HepG2 (cell line): Measurements from ENCODE around the gene TATDN2. TPM values are rescaled to one million over a fixed set of nuclear protein-coding genes. Genes with fewer than 3 reads are reported as not detected.

ENCODE experiments used
- ATAC-seq: fragments of 200-7000 bp; cut with Tn5 transposase; 3 replicates; pipeline ENCODE4 v1.9.1; 2020; ENCODE audit warnings: mild to moderate bottlenecking, moderate library complexity
- BruUV-seq: library from RNA; stranded (reverse); fragments of 400-500 nt; replicated peaks from 2 replicates; lab custom pipeline; 2021; lab: Mats Ljungman, UMichigan
- CTCF ChIA-PET: fragments of 300-600 bp; formaldehyde crosslinking; extraction: SDS; loops from one replicate; lab custom pipeline; 2021; ENCODE audit warnings: low total read pairs, inconsistent platforms, low intra/inter-chr PET ratio; lab: Yijun Ruan, JAX
- POLR2A ChIA-PET: fragments of 350-600 bp; sonication (Branson Sonifier 250); formaldehyde crosslinking; loops from one replicate; lab custom pipeline; 2020; ENCODE audit warnings: antibody characterized with exemption, inconsistent platforms; lab: Yijun Ruan, JAX
- DNase-seq: peaks from one replicate; pipeline ENCODE4 v3.0.0-alpha.2; 2015; ENCODE audit warnings: low spot score
- FAIRE-seq: peaks from 3 replicates; lab custom pipeline; 2011; peaks lifted over from hg19 to GRCh38; lab: Jason Lieb, UNC
- H2AFZ ChIP-seq: one replicate; pipeline ENCODE4 v1.6.1; 2011; ENCODE audit warnings: low read length, inconsistent platforms
- H3K27ac ChIP-seq: fragments of 300-600 bp; 3 replicates; pipeline ENCODE4 v1.8.0; 2011; ENCODE audit warnings: mixed run types, mild to moderate bottlenecking, mixed read lengths, low read length, inconsistent platforms; ENCODE audit not compliant: insufficient read depth; ENCODE audit errors: extremely low read length
- H3K27me3 ChIP-seq, 2 experiments: fragments of 200-600 bp in 1 of 2; 2 replicates in 1 of 2; 3 replicates in 1 of 2; pipeline versions ENCODE4 v1.6.0 to v1.8.0; 2011; ENCODE audit warnings: low read length in 2 of 2, mild to moderate bottlenecking in 2 of 2, moderate library complexity in 2 of 2, inconsistent platforms in 1 of 2; ENCODE audit not compliant: insufficient read depth in 2 of 2, control insufficient read depth in 1 of 2
- H3K36me3 ChIP-seq, 2 experiments: fragments of 200-600 bp in 1 of 2; replicated peaks in 1 of 2; 2 replicates in 1 of 2; 3 replicates in 1 of 2; pipeline versions ENCODE4 v1.5.1 to v1.8.0; 2011; ENCODE audit warnings: low read length in 2 of 2, inconsistent platforms in 1 of 2; ENCODE audit not compliant: insufficient read depth in 2 of 2, control insufficient read depth in 1 of 2
- H3K4me1 ChIP-seq: 2 replicates; pipeline ENCODE4 v1.5.1; 2012; ENCODE audit warnings: low read length, inconsistent platforms; ENCODE audit not compliant: insufficient read depth
- H3K4me2 ChIP-seq: 2 replicates; pipeline ENCODE4 v1.6.0; 2011; ENCODE audit warnings: low read depth, low read length, inconsistent platforms
- H3K4me3 ChIP-seq, 3 experiments: fragments of 200-600 bp in 1 of 3; sonication (generic), shearing (Covaris generic) in 1 of 3; replicated peaks in 1 of 3; 2 replicates each; pipeline ENCODE4 v1.5.1; 2011 to 2016; ENCODE audit warnings: low read length in 3 of 3, inconsistent platforms in 2 of 3, low read depth in 2 of 3, mild to moderate bottlenecking in 2 of 3, control low read depth in 1 of 3, mixed read lengths in 1 of 3; ENCODE audit not compliant: insufficient read depth in 1 of 3
- H3K79me2 ChIP-seq: one replicate; pipeline ENCODE4 v1.6.1; 2011; ENCODE audit warnings: low read length, inconsistent platforms; ENCODE audit not compliant: insufficient read depth
- H3K9ac ChIP-seq: 2 replicates; pipeline ENCODE4 v1.6.0; 2011; ENCODE audit warnings: mild to moderate bottlenecking, low read depth, low read length, inconsistent platforms; ENCODE audit not compliant: insufficient read depth
- H3K9me3 ChIP-seq: 2 replicates; pipeline ENCODE4 v1.5.1; 2012; ENCODE audit warnings: mild to moderate bottlenecking, low read length
- H4K20me1 ChIP-seq: 2 replicates; pipeline ENCODE4 v1.6.0; 2011; ENCODE audit warnings: inconsistent platforms, mild to moderate bottlenecking, low read length, moderate library complexity; ENCODE audit not compliant: insufficient read depth
- ELF1 ChIP-seq: sonication (generic); formaldehyde crosslinking; IDR thresholded peaks from 2 replicates; pipeline ENCODE4 v1.4.0; 2020; ENCODE audit warnings: missing genetic modification reagents
- NFYC ChIP-seq: IDR thresholded peaks from 2 replicates; pipeline ENCODE4 v1.6.1; 2016; ENCODE audit warnings: missing genetic modification reagents, missing compliant biosample characterization
- RFX1 ChIP-seq: fragments of 450-650 bp; IDR thresholded peaks from 2 replicates; pipeline ENCODE4 v1.6.1; 2017
- RFX5 ChIP-seq: IDR thresholded peaks from 2 replicates; pipeline ENCODE4 v1.6.1; 2011; ENCODE audit warnings: low read depth, low read length, improper control_type of control experiment
- ZEB1 ChIP-seq: IDR thresholded peaks from 2 replicates; pipeline ENCODE4 v1.6.1; 2012; ENCODE audit warnings: mild to moderate bottlenecking, low read depth, inconsistent platforms; ENCODE audit not compliant: insufficient replicate concordance
- ZNF124 ChIP-seq: sonication (generic); formaldehyde crosslinking; IDR thresholded peaks from 2 replicates; pipeline ENCODE4 v1.4.0; 2020; ENCODE audit warnings: missing genetic modification reagents
- ZNF282 ChIP-seq: fragments of 450-650 bp; IDR thresholded peaks from 2 replicates; pipeline ENCODE4 v1.6.1; 2018; ENCODE audit not compliant: partially characterized antibody
- ZNF350 ChIP-seq: sonication (generic); formaldehyde crosslinking; IDR thresholded peaks from 2 replicates; pipeline ENCODE4 v1.4.0; 2020; ENCODE audit warnings: mild to moderate bottlenecking, low read depth, missing genetic modification reagents, borderline replicate concordance
- WGBS: methylation state at CpG from one replicate; pipeline ENCODE4 v1.1.6; 2017; ENCODE audit warnings: low lambda C conversion rate; 5-methylcytosine and 5-hydroxymethylcytosine counted together
- in situ Hi-C: cut with HindIII; loops from 2 replicates; pipeline ENCODE4 v1.10.0; 2017; ENCODE audit warnings: low pct_unique_long_range_greater_than_20kb; ENCODE audit not compliant: extremely low pct_ligation_motif_present
- intact Hi-C: fragments of 100-400 bp; cut with micrococcal nuclease; formaldehyde crosslinking; loops from one replicate; pipeline ENCODE4 v1.10.0; 2022; ENCODE audit not compliant: unreplicated experiment
- polyA plus RNA-seq, 8 experiments: library from polyadenylated mRNA; depleted of rRNA in 3 of 8; stranded (reverse) in 7 of 8; unstranded in 1 of 8; fragments of >200 nt; fragmentation: Illumina TruSeq in 4 of 8; extraction: Trizol in 4 of 8; gene quantifications; 2 replicates each; pipeline versions ENCODE4 v1.2.1 to v1.2.3, GENCODE V29; 2011 to 2016; ENCODE audit warnings: low read depth in 4 of 8, missing spikeins in 1 of 8, mixed read lengths in 1 of 8; ENCODE audit not compliant: insufficient read depth in 1 of 8
- total RNA-seq, 5 experiments: library from RNA; depleted of rRNA; stranded (reverse); fragments of >200 nt; fragmentation: Illumina TruSeq; extraction: Trizol; gene quantifications; 2 replicates each; pipeline ENCODE4 v1.2.3, GENCODE V29; 2016; ENCODE audit warnings: low read depth in 1 of 5
- TF ChIP-seq, protein P1 (sequence below): sonication (generic); formaldehyde crosslinking; IDR thresholded peaks from 2 replicates; pipeline ENCODE4 v1.4.0; 2020; ENCODE audit warnings: missing genetic modification reagents; ENCODE audit errors: not compliant biosample characterization
- TF ChIP-seq, protein P2 (sequence below): sonication (generic); formaldehyde crosslinking; IDR thresholded peaks from 2 replicates; pipeline ENCODE4 v1.4.0; 2020; ENCODE audit warnings: missing genetic modification reagents, borderline replicate concordance
- TF ChIP-seq, protein P3 (sequence below): sonication (generic); formaldehyde crosslinking; IDR thresholded peaks from 2 replicates; pipeline ENCODE4 v1.5.1; 2020; ENCODE audit warnings: mild to moderate bottlenecking, moderate library complexity, missing genetic modification reagents
- TF ChIP-seq, protein P4 (sequence below): sonication (generic); formaldehyde crosslinking; IDR thresholded peaks from 2 replicates; pipeline ENCODE4 v1.8.0; 2023; ENCODE audit warnings: mild to moderate bottlenecking, missing genetic modification reagents
- TF ChIP-seq, protein P5 (sequence below): IDR thresholded peaks from 2 replicates; pipeline ENCODE4 v1.6.1; 2016
- TF ChIP-seq, protein P6 (sequence below): sonication (generic); formaldehyde crosslinking; IDR thresholded peaks from 2 replicates; pipeline ENCODE4 v1.5.1; 2020; ENCODE audit warnings: missing genetic modification reagents, mild to moderate bottlenecking, borderline replicate concordance

TATDN2 gene
- total and polyA plus RNA-seq, 2 of the 13 experiments (the other 11 are each of a cell fraction or from before 2014, with no cell fraction given): 12.1 to 21.9 TPM

DNA sequence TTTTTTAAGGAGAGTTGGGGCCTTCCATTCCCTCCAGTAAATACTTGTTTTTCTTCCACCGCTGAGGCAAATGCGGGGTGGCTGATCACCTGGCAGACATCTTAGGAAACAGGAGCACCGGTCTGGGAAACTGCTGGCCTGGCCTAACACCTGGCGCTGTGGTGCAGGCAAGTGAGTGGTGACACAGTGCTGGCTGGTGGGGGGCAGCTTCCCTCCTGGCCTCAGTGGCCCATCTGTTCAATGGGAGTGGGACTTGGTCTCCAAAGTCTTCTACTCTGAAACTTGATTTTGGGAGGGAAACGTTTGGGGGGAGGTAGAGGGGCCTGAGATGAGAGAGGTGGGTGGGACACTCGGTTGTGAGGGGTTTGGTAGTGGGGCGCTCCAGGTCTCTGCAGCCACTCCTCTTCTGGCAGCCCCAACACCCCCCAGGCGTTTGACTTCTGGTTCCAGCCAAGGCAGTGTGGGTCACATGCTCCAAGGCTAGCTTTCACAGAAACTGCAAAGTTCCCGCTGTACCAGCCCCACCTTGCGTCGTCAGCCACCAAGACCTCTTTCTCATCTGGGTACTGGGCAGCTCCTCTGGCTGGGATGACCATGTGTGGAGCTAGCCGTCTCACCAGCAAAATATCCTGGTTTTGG, 39.8 kb downstream of the TATDN2 start (continued):
- TF ChIP-seq, protein P1, sequence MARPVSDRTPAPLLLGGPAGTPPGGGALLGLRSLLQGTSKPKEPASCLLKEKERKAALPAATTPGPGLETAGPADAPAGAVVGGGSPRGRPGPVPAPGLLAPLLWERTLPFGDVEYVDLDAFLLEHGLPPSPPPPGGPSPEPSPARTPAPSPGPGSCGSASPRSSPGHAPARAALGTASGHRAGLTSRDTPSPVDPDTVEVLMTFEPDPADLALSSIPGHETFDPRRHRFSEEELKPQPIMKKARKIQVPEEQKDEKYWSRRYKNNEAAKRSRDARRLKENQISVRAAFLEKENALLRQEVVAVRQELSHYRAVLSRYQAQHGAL (CRISPR knock-in tag): no peak
- TF ChIP-seq, all 625 proteins: peak for 0

DNA sequence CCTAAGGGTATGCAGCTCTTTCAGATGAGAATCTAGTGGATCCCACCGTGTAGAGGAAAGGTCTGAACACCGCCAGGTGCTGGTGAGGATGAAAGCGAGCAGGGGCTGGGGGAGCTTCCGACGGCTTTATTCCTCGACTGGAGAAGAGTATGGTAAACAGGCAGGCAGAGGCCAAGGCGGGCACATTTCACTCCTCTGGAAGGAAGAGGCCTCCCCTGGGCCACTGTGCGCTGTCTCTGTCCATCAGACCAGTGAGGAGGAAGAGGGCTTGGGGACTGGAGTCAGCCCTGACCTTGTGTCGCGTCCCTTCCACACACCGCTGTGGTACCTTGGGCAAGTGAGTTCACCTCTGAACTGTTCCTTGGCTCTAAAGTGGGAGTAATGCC, 40.3 kb downstream of the TATDN2 start:
- Histone ChIP-seq H3K79me2 (no peaks in the 10 kb centered on the region), H3K27ac (no peak overlapping the region), H3K4me1 (peaks cover 28% of the 10 kb centered on the region), H4K20me1 (no peaks in the 10 kb centered on the region), H3K9ac (no peak overlapping the region), H3K36me3 (peaks cover 10 to 23% of the 10 kb centered on the region in 2 experiments; a peak in 4 of 5 replicates), H3K4me3 (no peak overlapping the region), H3K27me3 (no peaks in the 10 kb centered on the region), H3K4me2 (no peak overlapping the region), H3K9me3 (no peaks in the 10 kb centered on the region), H2AFZ (no peak overlapping the region)
- CTCF ChIA-PET: no interaction called here
- 100% methylated on average over 9 of the region's 11 CpGs for WGBS
- intact Hi-C loops: no loop called here
- BruUV-seq: no TSS peak
- ATAC-seq (no peak), DNase-seq (no peak), FAIRE-seq (no peak)
- in situ Hi-C loops: no loop called here
- POLR2A ChIA-PET: no interaction called here
- TF ChIP-seq ZNF124 (CRISPR knock-in tag): no peak
- TF ChIP-seq ZNF350: no peak
- TF ChIP-seq, protein P2, sequence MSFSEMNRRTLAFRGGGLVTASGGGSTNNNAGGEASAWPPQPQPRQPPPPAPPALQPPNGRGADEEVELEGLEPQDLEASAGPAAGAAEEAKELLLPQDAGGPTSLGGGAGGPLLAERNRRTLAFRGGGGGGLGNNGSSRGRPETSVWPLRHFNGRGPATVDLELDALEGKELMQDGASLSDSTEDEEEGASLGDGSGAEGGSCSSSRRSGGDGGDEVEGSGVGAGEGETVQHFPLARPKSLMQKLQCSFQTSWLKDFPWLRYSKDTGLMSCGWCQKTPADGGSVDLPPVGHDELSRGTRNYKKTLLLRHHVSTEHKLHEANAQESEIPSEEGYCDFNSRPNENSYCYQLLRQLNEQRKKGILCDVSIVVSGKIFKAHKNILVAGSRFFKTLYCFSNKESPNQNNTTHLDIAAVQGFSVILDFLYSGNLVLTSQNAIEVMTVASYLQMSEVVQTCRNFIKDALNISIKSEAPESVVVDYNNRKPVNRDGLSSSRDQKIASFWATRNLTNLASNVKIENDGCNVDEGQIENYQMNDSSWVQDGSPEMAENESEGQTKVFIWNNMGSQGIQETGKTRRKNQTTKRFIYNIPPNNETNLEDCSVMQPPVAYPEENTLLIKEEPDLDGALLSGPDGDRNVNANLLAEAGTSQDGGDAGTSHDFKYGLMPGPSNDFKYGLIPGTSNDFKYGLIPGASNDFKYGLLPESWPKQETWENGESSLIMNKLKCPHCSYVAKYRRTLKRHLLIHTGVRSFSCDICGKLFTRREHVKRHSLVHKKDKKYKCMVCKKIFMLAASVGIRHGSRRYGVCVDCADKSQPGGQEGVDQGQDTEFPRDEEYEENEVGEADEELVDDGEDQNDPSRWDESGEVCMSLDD (CRISPR knock-in tag): no peak
- no peak for TF ChIP-seq ZEB1
- no peak for TF ChIP-seq RFX1
- no peak for TF ChIP-seq NFYC
- no peak for TF ChIP-seq ELF1 (CRISPR knock-in tag)
- TF ChIP-seq RFX5: no peak
- TF ChIP-seq, protein P3, sequence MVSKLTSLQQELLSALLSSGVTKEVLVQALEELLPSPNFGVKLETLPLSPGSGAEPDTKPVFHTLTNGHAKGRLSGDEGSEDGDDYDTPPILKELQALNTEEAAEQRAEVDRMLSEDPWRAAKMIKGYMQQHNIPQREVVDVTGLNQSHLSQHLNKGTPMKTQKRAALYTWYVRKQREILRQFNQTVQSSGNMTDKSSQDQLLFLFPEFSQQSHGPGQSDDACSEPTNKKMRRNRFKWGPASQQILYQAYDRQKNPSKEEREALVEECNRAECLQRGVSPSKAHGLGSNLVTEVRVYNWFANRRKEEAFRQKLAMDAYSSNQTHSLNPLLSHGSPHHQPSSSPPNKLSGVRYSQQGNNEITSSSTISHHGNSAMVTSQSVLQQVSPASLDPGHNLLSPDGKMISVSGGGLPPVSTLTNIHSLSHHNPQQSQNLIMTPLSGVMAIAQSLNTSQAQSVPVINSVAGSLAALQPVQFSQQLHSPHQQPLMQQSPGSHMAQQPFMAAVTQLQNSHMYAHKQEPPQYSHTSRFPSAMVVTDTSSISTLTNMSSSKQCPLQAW: no peak
- TF ChIP-seq, protein P4, sequence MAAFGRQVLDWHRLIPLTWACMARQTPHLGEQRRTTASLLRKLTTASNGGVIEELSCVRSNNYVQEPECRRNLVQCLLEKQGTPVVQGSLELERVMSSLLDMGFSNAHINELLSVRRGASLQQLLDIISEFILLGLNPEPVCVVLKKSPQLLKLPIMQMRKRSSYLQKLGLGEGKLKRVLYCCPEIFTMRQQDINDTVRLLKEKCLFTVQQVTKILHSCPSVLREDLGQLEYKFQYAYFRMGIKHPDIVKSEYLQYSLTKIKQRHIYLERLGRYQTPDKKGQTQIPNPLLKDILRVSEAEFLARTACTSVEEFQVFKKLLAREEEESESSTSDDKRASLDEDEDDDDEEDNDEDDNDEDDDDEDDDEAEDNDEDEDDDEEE (CRISPR knock-in tag): no peak
- TF ChIP-seq, protein P5, sequence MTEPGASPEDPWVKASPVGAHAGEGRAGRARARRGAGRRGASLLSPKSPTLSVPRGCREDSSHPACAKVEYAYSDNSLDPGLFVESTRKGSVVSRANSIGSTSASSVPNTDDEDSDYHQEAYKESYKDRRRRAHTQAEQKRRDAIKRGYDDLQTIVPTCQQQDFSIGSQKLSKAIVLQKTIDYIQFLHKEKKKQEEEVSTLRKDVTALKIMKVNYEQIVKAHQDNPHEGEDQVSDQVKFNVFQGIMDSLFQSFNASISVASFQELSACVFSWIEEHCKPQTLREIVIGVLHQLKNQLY (CRISPR knock-in tag): no peak
- no peak for TF ChIP-seq ZNF282
- TF ChIP-seq, protein P6, sequence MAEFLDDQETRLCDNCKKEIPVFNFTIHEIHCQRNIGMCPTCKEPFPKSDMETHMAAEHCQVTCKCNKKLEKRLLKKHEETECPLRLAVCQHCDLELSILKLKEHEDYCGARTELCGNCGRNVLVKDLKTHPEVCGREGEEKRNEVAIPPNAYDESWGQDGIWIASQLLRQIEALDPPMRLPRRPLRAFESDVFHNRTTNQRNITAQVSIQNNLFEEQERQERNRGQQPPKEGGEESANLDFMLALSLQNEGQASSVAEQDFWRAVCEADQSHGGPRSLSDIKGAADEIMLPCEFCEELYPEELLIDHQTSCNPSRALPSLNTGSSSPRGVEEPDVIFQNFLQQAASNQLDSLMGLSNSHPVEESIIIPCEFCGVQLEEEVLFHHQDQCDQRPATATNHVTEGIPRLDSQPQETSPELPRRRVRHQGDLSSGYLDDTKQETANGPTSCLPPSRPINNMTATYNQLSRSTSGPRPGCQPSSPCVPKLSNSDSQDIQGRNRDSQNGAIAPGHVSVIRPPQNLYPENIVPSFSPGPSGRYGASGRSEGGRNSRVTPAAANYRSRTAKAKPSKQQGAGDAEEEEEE (CRISPR knock-in tag): no peak
